Raji (cell line): ENCODE results near the gene POU6F2.

Source experiments
- POLR2A ChIP-seq: IDR thresholded peaks from 2 replicates; pipeline ENCODE4 v1.6.1; 2011; ENCODE audit warnings: low read depth, low read length, control low read depth; ENCODE audit not compliant: insufficient read depth

The POU6F2 gene

GRCh38 chr7:39233851-39234529, 256.3 kb downstream of the POU6F2 start:
- TF ChIP-seq POLR2A: no peak

DNA sequence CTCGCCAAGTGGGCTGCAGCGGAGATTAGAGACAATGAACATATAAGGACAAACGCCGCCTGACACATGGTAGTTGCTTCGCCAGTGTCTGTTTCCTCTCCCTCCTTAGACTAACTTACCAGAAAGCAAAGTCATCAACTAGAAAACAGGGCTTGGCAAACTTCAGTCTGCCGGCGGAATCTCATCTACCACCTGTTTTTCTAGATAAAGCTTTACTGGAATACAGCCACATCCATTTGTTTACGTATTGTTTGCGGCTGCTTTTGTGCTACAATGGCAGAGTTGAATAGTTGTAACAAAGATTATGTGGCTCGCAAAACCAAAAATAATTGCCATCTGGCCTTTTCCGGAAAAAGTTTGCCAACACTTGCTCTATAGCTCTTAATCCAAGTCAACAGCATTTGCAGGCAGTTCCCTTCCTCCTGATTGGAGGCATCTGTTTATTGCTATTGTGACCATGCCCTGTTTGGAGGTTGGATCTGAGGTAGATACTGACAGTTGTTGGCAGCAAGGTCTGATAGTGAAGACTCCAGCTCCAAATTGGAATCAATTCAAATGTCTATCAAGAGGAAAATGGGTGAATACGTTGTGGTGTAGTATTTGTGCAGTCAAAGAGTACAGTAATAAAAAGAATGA, 260.6 kb downstream of the POU6F2 start:
- no peak for TF ChIP-seq POLR2A

DNA sequence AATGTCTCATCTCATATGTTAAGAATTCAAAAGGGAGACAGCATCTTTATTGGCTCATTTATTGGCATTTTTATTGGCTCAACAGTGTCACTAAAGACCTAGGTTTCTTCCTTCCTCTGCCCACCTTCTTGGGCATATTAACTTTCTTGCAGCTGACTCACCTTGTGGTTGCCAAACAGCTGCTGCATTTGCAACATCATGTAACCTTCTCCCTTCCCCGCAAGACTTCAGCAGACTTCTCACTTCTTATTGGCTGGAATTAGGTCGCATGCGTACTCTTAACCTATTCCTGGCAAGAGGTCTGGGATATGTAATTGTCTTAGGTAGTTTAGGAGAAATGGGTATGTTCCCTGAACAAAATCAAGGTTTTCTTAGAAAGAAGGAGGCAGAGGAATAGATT, 263.2 kb downstream of the POU6F2 start:
- TF ChIP-seq POLR2A: no peak

- TF ChIP-seq POLR2A: no peak
Measured at GRCh38 chr7:39247576-39247975, 269.9 kb downstream of the POU6F2 start.

GRCh38 chr7:39248041-39248691, 270.5 kb downstream of the POU6F2 start:
- TF ChIP-seq POLR2A: no peak

GRCh38 chr7:39248692-39249090, 271.0 kb downstream of the POU6F2 start:
- no peak for TF ChIP-seq POLR2A

- no peak for TF ChIP-seq POLR2A
Measured at GRCh38 chr7:39249635-39250152, 272.0 kb downstream of the POU6F2 start.

DNA sequence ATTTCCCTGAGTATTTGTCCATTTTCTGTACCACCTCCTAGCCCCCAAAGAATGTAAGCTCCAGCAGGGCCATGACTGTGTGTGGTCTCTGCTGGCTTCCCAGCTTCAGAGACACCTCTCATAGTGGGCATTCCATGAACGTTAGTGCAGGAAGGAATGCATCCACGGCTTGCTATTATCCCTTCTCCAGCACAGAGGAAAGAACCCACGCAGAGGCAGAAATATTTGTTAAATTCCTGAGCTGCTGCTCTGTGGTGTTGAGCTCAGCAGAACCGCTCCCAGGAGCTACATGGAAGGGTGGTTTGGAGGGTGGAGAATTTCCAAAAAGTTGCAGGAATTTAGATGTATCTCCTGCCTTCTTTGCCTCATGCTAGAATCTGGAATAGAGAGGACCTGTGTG, 275.2 kb downstream of the POU6F2 start:
- no peak for TF ChIP-seq POLR2A

GRCh38 chr7:39259391-39260003, 281.8 kb downstream of the POU6F2 start:
- no peak for TF ChIP-seq POLR2A

GRCh38 chr7:39260279-39260844, 282.7 kb downstream of the POU6F2 start:
- no peak for TF ChIP-seq POLR2A

DNA sequence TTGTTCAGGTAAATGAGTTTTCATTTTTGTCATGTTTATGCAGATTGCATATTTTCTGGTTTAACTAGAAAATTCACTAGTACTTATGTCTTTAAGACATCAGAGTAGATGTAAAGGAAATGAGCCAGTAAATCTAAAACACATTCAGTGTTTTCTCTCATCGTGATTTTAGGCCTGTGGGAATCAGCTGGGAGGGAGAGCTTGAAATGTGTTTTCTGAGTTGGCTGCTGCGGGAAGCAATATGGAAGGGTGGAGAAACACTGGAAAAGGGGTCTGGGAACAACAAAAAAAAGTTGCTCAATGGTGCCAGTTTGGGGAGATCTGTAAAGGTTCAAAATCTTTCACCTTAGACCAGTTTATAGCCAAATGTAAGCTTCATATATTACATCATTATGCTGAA, 284.1 kb downstream of the POU6F2 start:
- no peak for TF ChIP-seq POLR2A

- no peak for TF ChIP-seq POLR2A
Measured at GRCh38 chr7:39265641-39266591, 288.2 kb downstream of the POU6F2 start.

DNA sequence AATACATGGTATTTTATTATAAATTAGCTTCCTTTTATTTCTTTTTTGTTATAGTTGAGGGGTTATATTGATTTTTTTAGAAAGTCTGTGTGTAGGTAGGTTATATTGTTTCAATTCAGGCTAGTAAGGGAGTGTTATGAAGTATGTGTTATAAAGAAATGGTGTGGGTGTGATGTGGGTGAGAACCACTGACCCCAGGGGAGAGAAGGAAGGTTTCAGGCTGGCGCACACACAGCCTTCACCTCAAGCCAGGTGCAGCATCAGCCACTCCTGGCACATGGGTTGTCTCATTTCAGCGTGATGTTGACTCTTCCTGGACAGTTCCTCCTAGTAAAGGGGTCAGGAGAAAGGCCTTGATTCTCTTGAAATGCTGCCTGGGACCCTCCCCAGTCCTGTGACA, 291.3 kb downstream of the POU6F2 start:
- TF ChIP-seq POLR2A: no peak

DNA sequence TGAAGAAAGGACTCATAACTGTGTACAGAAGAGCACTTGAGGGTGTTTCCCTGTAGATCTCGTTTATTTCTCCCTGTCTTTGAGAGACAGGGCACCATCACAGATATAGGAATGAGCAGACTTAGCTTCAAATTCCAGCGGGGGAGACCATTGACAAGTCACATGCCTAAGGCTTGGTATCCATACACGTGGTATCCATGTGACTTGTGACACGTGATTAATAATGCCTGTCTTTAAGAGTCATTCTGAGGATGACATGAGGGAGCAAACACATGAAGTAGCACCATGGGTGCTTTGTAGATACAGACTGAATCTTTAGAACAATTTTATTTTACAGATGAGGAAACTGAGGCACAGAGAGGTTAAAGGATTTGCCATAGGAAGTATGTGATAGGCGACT, 292.3 kb downstream of the POU6F2 start:
- TF ChIP-seq POLR2A: no peak
